Spleen (tissue), 11 donors: ENCODE measurements around the gene KLC1. TPM values are rescaled to one million over a fixed set of nuclear protein-coding genes. Genes with fewer than 3 reads are reported as not detected.
A peak's percentile ranks its signal among the peaks of the same experiment; 100 is the strongest.

Source experiments
- DNase-seq: peaks from one replicate; pipeline ENCODE4 v3.0.0-alpha.2; 2020
- H3K27ac ChIP-seq, 8 donors: fragments of 200-600 bp; sonication (generic) in 7 of 8; 1 replicate in 4 of 8; 2 replicates in 4 of 8; pipeline versions ENCODE4 v1.5.0 to v1.8.0; 2016 to 2021; ENCODE audit warnings: inconsistent platforms in 4 of 8, mild to moderate bottlenecking in 4 of 8, moderate library complexity in 1 of 8
- H3K27me3 ChIP-seq, 7 donors: fragments of 200-600 bp; sonication (generic) in 6 of 7; replicated peaks in 1 of 7; 1 replicate in 4 of 7; 2 replicates in 3 of 7; pipeline versions ENCODE4 v1.5.0 to v1.8.0; 2016 to 2021; ENCODE audit warnings: inconsistent platforms in 3 of 7, mild to moderate bottlenecking in 1 of 7
- H3K36me3 ChIP-seq, 6 donors: fragments of 200-600 bp; sonication (generic) in 5 of 6; 1 replicate in 4 of 6; 2 replicates in 2 of 6; pipeline versions ENCODE4 v1.5.0 to v1.8.0; 2016 to 2021; ENCODE audit warnings: inconsistent platforms in 2 of 6
- H3K4me1 ChIP-seq, 6 donors: fragments of 200-600 bp; sonication (generic) in 5 of 6; 1 replicate in 3 of 6; 2 replicates in 3 of 6; pipeline versions ENCODE4 v1.5.0 to v1.8.0; 2016 to 2021; ENCODE audit warnings: inconsistent platforms in 3 of 6
- H3K4me3 ChIP-seq, 8 donors: fragments of 200-600 bp; sonication (generic) in 7 of 8; 1 replicate in 4 of 8; 2 replicates in 4 of 8; pipeline versions ENCODE4 v1.5.0 to v1.8.0; 2016 to 2021; ENCODE audit warnings: inconsistent platforms in 4 of 8, mild to moderate bottlenecking in 4 of 8, moderate library complexity in 2 of 8
- H3K9me3 ChIP-seq, 8 donors: fragments of 200-600 bp; sonication (generic) in 7 of 8; 1 replicate in 4 of 8; 2 replicates in 4 of 8; pipeline versions ENCODE4 v1.5.0 to v1.8.0; 2016 to 2021; ENCODE audit warnings: inconsistent platforms in 4 of 8
- CTCF ChIP-seq, 11 experiments: fragments of 200-600 bp in 7 of 11; fragments of 450-650 bp in 4 of 11; sonication (generic) in 4 of 11; IDR thresholded peaks in 8 of 11; conservative IDR thresholded peaks in 3 of 11; 1 replicate in 7 of 11; 2 replicates in 4 of 11; pipeline versions ENCODE4 v1.4.0 to v1.8.0; 2016 to 2021; ENCODE audit warnings: antibody characterized with exemption in 11 of 11, inconsistent platforms in 4 of 11, mild to moderate bottlenecking in 1 of 11
- POLR2A ChIP-seq, 3 donors: fragments of 450-650 bp; IDR thresholded peaks; one replicate each; pipeline ENCODE4 v1.5.1; 2017; ENCODE audit warnings: antibody characterized with exemption in 3 of 3, mild to moderate bottlenecking in 1 of 3
- POLR2AphosphoS5 ChIP-seq, 3 donors: sonication (generic); formaldehyde crosslinking; IDR thresholded peaks; one replicate each; pipeline ENCODE4 v1.5.1; 2017; ENCODE audit warnings: antibody characterized with exemption in 3 of 3
- WGBS, 5 donors: extraction: QIAGEN DNeasy Blood & Tissue Kit in 3 of 5; methylation state at CpG; one replicate each; pipeline versions ENCODE4 v1.1.5 to v1.1.7; 2013 to 2018; 5-methylcytosine and 5-hydroxymethylcytosine counted together
- intact Hi-C: fragments of 100-400 bp; cut with DNase I; formaldehyde crosslinking; loops from one replicate; pipeline ENCODE4 v1.15.0; 2023; ENCODE audit warnings: low total_unique reads
- polyA plus RNA-seq, 3 donors: library from polyadenylated mRNA; stranded (reverse); fragments of 200-250 nt; gene quantifications; one replicate each; pipeline ENCODE4 v1.2.1, GENCODE V29; 2013
- total RNA-seq, 7 donors: library from RNA; depleted of rRNA in 3 of 7; stranded (reverse); fragments of >200 nt in 3 of 7; fragmentation: NEBNext Ultra II Directional in 4 of 7; extraction: Animal tissue kit (Norgen Biotek cat#: 25700) in 4 of 7; gene quantifications; one replicate each; pipeline versions ENCODE4 v1.1.0 to v1.2.1, GENCODE V29; 2016 to 2021
- donor health status: healthy with polysubstance abuse.
- donor health status: DM: no; HTN: no; CAD: no; lungs with moderate emphysema.
- donor health status: DM: no; HTN: no; CAD: no.
- donor health status: Bipolar disorder and iron deficiency.
- donor health status: healthy.
- donor health status: DM: no; HTN: no; CAD: no.
- donor health status: DM: yes; HTN: yes; CAD: no.

KLC1 gene
- total and polyA plus RNA-seq, 10 donors: 54.1 to 333 (median 226) TPM

- Histone ChIP-seq H3K27ac (no peak overlapping the region), H3K36me3 (peaks cover 0 to 86% (median 36%) of the 10 kb centered on the region in 6 donors), H3K27me3 (no peaks in the 10 kb centered on the region), H3K4me1 (peaks cover 0 to 52% (median 28%) of the 10 kb centered on the region in 6 donors), H3K4me3 (no peak overlapping the region), H3K9me3 (no peaks in the 10 kb centered on the region)
- 92 to 97% (median 95%) methylated on average over 13 to 19 of the region's 19 CpGs for WGBS, 5 donors
- TF ChIP-seq POLR2AphosphoS5 (IDR thresholded peaks at IDR 0.05) (no peak), CTCF (IDR thresholded peaks at IDR 0.05 in 8 of 11, conservative IDR thresholded peaks at IDR 0.05 in 3 of 11) (no peak), POLR2A (IDR thresholded peaks at IDR 0.05) (no peak)
- intact Hi-C loops: no loop called here
- DNase-seq: no peak
These were observed 99.1 kb downstream of the KLC1 start for GRCh38 chr14:103728141-103728540.

GRCh38 chr14:103728721-103729120 is 99.7 kb downstream of the KLC1 start:
- DNase-seq: peak; percentile 19
- H3K4me3 ChIP-seq: no peak overlapping the region
- 86 to 94% (median 92%) methylated on average over 12 of the region's 12 CpGs for WGBS, 5 donors
- no peak overlapping the region for H3K27ac ChIP-seq
- H3K36me3 ChIP-seq: peaks cover 0 to 92% (median 40%) of the 10 kb centered on the region in 6 donors
- H3K27me3 ChIP-seq: no peaks in the 10 kb centered on the region
- TF ChIP-seq POLR2AphosphoS5 (IDR thresholded peaks at IDR 0.05) (no peak), POLR2A (IDR thresholded peaks at IDR 0.05) (no peak), CTCF (IDR thresholded peaks at IDR 0.05 in 8 of 11, conservative IDR thresholded peaks at IDR 0.05 in 3 of 11) (no peak)
- intact Hi-C loops: no loop called here
- H3K4me1 ChIP-seq: peaks cover 0 to 46% (median 24%) of the 10 kb centered on the region in 6 donors
- H3K9me3 ChIP-seq: no peaks in the 10 kb centered on the region

- Histone ChIP-seq H3K4me1 (peaks cover 0 to 41% (median 18%) of the 10 kb centered on the region in 6 donors), H3K27me3 (no peaks in the 10 kb centered on the region), H3K4me3 (no peak overlapping the region), H3K9me3 (no peaks in the 10 kb centered on the region), H3K36me3 (peaks cover 0 to 98% (median 50%) of the 10 kb centered on the region in 6 donors), H3K27ac (peak overlapping the region in 5 of 8 donors; percentile 14 to 69 (median 46))
- 69 to 83% (median 79%) methylated on average over 20 to 24 of the region's 24 CpGs for WGBS, 5 donors
- TF ChIP-seq CTCF (IDR thresholded peaks at IDR 0.05 in 8 of 11, conservative IDR thresholded peaks at IDR 0.05 in 3 of 11) (no peak), POLR2A (IDR thresholded peaks at IDR 0.05) (no peak), POLR2AphosphoS5 (IDR thresholded peaks at IDR 0.05) (peak in 1 of 3 donors; percentile 20)
- DNase-seq: peak; percentile 67
- intact Hi-C loops: no loop called here
These were observed 100.8 kb downstream of the KLC1 start for GRCh38 chr14:103729496-103730448.

- TF ChIP-seq POLR2A (IDR thresholded peaks at IDR 0.05): no peak
- peak in 4 of 11 experiments; percentile 16 to 24 (median 20) for TF ChIP-seq CTCF (IDR thresholded peaks at IDR 0.05 in 8 of 11, conservative IDR thresholded peaks at IDR 0.05 in 3 of 11)
- peak; percentile 79 to 83 (median 80) for TF ChIP-seq POLR2AphosphoS5 (IDR thresholded peaks at IDR 0.05)
- DNase-seq: peak; percentile 82
- no peak overlapping the region for H3K4me3 ChIP-seq
- intact Hi-C loops: no loop called here
- WGBS, 5 donors: 60 to 76% (median 64%) methylated on average over 13 to 15 of the region's 15 CpGs
- peaks cover 0 to 41% (median 17%) of the 10 kb centered on the region in 6 donors for H3K4me1 ChIP-seq
- peak overlapping the region in 5 of 8 donors; percentile 14 to 69 (median 46) for H3K27ac ChIP-seq
- H3K36me3 ChIP-seq: peaks cover 0 to 98% (median 52%) of the 10 kb centered on the region in 6 donors
- H3K9me3 ChIP-seq: no peaks in the 10 kb centered on the region
- H3K27me3 ChIP-seq: no peaks in the 10 kb centered on the region
These were observed 101.6 kb downstream of the KLC1 start for GRCh38 chr14:103730490-103731035.
